HG03025 (cell line): ENCODE measurements around the gene NCK2.
A peak's percentile ranks its signal among the peaks of the same experiment; 100 is the strongest.

ENCODE experiments used
- ATAC-seq: cut with Tn5 transposase; IDR thresholded peaks from one replicate; pipeline ENCODE4 v1.9.1; 2021; ENCODE audit warnings: mild to moderate bottlenecking, moderate library complexity; ENCODE audit not compliant: unreplicated experiment, low FRiP score

NCK2 gene

DNA sequence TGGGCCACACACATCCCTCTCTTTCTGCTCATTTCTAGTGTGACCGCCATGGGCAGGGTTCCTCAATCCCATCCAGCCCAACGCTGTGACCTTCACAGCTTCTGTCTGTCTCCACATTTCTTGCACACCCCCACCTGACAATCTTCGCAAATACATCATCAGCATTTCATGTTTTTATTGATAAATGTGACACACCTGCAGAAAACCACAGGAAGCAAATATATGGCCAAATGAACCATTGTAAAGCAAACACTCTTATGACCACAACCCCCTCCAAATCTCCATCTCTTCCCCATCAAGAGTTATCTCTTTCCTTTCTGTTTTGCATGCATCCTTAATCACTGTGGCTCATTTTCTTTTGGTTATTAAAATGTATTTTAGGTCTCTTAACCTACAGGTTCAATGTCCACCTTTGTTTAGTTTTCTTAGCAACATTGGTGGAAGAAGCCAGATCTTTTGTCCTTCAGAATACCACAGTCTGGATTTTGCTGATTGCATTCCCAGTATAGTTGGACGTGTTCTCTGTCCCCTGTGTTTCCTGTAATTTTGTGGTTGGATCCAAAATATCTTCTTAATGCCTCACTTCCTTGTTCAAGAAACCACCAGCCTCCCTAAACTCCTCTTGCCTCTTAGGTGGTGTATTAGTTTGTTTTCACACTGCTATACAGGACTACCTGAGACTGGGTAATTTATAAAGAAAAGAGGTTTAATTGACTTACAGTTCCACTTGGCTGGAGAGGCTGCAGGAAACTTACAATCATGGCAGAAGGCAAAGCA, 9.8 kb upstream of the NCK2 start:
- no peak for ATAC-seq

DNA sequence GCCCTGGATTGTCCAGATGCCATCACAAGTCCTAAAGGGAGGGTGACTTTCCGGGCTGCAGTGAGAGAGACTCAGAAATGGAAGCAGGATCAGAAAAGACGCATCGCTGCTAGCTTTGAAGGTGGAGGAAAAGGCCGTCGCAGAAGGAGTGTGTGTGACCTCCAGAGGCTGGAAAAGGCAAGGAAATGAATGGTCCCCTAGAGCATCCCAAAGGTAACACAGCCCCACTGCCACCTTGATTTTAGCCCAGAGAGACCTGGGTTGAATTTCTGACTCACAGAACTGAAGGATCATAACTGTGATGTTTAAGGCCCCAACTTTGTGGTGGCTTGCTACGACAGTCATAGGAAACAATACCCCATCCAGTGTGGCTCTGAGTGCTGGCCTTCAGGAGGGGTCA, 8.6 kb upstream of the NCK2 start:
- ATAC-seq = no peak

DNA sequence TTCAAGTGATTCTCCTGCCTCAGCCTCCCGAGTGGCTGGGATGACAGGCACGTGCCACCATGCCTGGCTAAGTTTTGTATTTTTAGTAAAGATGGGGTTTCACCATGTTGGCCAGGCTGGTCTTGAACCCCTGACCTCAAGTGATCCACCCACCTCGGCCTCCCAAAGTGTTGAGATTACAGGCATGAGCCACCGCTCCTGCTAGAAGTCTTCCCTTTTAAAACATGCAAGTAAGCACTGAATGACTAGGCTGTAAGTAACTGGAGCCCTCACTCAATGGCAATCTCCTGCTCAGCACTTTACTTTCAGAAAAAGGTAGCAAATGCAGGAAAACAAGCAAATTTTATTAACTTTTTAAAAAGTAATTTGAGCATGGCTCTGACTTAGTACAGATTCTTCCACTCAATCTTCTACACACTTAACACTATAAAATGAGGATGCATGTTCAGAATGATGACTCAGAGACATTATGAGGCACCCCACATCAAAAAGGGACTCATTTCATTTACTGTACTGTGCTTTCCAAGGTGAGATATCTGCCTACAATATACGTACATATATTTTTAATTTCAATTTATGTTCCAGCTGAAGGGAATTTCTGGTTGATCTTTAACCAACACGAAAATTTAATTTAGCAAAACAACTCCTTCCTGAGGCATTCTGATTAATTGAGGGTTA, 6.6 kb upstream of the NCK2 start:
- ATAC-seq = no peak

DNA sequence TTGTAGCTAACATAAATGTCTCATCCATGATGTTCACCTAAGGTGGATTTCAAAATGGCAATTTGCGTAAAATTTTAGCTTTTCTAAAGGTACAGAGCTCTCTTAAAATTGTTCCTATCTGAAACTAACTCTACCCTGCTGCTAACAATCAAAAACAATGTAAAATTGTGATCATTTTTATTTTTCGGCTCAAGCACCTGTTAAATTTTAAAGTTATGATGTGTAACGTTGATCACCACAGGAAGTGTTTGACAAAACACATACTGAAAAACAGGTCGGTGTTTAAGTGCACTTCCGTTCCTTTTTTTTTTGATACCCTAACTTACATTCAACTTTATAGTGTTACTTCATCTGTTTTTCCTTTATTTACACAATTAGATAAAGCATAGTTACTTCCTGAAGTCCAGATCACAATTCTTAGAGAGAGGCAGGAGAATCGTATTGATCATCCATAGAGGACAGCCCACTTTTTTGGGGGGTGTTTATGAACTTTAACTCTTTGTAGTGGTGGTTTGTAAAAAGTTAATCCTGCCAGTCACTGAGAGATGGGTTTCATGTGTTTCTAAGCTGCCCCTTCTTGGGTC, 6.0 kb upstream of the NCK2 start:
- no peak for ATAC-seq

DNA sequence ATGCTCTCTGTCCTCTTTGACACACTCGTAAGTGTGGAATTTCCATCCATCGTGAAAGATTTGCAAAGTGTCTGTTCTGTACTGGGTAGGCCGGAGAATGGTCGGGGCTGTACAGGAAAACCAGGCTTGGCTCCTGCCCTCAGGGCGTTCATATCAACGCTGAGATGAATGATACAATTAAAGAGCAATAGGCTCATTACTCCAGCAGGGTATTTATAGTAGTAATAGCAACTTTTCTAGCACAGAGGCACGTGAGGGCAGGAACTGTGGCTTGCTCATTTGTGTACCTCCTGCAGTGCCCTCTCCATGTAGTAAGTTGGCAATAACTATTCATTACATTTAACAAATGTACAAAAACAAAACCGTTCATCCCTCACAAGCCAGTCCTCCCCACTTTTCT, 5.3 kb upstream of the NCK2 start:
- ATAC-seq = no peak

DNA sequence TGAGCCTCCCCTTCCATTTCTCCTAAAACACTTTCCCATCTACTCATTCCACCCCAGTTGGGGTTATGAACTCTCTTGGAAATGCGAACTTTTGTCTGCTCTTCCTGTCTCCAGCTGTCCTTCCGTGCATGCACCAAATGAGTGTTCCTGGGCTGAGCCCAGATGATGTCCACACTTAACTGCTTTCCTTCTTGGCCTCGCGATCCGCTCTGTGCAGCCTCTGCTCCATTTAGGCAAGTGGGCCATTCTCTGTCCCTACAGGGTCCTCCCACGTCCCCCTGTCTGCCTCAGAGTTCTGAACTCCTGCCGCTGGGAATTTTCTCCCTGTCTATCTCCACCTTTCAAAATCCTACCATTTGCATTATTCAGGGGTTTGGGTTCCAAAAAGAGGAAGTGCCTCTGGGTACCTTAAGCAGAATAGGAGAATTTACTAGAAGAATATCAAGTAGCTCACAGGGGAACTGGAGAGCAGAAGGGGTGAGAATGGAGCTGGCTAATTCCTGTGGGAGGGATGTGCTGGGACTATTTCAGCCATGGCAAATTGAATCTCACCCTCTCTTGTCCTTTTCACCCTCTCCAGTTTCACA, 4.7 kb upstream of the NCK2 start:
- ATAC-seq = no peak

DNA sequence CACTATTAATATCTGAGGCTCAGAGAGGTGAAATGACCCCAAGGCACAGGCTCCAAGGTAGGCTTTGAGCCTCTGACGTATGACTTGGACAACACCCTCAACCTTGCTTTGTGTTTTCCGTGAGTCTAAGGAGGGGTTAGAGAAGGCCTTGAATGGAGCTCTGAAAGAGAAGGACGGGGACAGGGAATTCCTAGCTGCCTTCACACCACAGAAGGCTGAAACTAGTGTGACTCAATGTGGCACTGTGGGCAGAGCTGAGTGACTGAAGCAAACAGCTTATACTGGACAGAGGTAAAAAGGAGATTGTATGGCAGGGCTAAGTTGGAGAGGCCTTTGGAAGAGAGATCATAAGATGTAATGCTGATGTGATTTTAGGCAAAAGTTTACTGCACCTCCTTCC, 3.5 kb upstream of the NCK2 start:
- no peak for ATAC-seq

DNA sequence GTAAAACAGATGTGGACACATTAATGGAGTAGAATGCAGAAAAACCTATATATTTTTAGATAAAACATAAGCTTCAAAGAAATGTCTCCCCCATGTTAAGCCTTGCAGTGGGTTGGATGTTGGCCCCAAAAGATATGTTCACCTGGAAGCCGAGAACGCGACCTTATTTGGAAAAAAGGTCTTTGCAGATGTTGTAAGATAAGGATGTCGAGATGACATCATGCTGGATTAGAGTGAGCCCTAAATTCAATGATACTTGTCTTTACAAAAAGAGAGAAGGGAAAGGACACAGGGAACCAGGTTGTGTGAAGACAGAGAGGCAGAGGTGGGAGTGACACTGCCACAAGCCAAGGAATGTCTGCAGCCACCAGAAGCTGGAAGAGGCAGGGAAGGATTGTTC, 3.1 kb upstream of the NCK2 start:
- no peak for ATAC-seq

DNA sequence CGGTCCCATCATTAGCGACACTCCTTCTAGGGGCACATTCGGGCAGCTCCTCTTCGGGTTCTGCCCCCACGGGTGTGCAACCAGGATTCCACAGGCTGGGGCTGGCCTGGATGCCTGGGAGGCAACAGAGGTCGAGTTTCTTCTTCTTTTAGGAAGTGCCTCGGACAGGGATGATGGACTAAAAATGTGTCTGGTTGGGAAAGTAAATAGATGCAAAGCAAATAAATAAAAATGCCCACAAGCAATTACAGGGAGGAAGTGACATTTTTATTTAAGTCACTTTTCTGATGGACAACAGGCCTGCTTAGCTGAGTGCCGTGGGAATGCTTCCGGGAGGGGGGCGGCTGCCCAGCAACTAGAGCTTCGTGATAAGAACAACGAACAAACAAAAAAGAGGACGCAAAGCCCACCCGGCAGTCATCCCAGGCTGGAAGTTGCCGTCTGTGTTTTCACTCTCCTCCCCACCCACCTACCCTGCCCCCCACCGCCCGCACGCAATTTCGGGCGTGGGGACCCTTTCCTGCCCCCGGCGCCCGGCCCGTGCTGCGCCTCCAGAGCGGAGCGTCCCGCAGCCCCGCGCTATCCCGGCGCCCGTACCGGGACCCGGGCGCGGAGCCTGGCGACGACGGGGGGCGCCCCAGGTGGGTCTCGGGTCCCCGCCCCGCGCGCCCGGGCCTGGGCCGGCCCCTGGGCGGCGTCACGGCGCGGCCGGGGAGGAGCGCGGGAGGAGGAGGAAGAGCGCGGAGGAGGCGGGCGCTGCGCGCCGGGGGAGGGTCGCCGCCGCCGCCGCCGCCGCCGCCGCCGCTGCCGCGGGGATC, 412 bp upstream of the NCK2 start:
- peak; percentile 70 for ATAC-seq

DNA sequence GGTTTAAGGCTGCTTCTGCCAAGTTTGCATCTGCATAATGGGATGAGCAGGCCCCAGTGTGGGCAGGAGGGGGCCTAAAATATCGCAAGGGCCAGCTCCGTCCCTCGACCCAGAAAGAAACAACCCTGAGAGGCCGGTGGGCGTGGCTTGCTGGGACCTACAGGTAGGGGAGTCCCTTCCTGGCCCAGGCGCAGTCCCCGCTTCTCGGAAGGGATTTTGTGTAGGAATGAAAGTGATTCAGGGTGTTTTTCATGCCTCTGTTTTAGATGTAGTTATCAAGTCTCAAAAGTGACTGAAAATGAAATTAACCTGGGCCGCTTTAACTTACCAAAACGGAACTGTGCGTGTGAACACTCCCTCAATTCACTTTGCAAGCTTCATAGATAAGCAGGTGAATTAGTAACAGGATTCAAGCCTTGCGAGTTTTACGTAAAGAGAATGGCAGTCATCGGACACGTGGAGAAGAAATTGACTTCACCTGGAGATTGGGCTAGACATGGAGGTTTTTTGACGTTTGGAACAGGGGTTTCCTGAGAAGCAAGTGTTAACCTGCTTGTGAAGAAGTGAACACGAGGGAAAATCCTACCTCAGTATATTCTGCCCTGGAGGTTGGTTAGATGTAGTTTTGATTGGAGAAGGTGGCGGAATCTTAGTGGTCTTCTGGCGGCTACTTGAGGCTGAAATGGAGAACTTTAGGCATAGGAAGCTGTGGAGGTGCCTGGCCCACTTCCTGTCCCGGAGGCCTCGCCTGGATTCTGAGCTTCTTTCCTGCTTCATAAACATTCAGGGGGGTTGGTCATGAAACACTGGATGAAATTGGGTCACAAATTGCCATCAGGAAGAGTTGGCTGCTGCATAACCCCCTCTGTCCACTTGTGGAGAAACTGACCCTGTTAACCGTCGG, 1.7 kb downstream of the NCK2 start:
- peak; percentile 36 for ATAC-seq

DNA sequence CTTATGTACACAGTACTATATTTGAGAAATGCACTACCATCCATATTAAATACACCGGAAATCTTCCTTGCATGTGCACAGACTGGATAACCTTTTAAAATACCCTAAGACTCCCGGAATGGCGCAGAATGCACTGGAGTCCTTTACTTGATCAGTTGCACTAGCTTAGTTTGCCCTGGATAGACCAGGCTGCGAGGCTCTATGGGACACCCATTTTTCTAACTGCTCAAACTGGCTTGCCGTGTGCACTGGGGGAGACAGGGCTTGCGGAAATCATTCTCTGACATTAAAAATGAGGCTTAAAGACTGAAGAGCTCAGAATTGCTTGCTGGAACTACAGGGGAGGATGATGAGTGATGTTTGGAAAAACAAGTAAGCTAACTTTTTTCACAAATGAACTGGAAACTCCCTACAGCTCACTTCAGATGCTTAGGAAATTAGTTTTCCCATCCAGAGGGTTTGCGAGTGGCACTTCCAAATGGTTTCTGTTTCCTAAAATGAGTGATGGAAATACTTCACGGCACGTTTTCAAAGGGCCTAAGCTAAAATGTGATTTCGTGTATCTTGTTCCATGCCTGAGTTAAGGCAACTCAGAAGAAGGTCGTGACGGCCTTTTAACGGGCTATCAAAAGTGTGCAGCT, 2.7 kb downstream of the NCK2 start:
- no peak for ATAC-seq

DNA sequence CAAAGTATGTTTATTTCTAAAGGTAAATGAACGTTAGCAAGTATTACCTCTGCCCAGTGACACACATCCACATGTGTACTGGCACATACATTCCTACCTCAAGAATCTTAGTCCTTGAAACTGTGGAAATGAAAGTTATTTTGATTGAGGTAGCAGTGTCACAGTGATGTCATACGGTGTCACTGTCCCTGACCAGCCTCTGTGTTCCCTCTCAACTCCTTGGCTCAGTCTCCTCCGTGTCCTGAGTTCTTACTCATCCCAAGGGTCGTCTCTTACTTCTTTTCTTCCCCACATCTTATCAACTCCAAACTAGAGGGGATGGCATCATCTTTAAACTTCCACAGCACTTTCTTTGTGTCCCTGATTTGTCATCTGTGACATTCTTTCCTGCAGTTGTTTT, 3.3 kb downstream of the NCK2 start:
- no peak for ATAC-seq

DNA sequence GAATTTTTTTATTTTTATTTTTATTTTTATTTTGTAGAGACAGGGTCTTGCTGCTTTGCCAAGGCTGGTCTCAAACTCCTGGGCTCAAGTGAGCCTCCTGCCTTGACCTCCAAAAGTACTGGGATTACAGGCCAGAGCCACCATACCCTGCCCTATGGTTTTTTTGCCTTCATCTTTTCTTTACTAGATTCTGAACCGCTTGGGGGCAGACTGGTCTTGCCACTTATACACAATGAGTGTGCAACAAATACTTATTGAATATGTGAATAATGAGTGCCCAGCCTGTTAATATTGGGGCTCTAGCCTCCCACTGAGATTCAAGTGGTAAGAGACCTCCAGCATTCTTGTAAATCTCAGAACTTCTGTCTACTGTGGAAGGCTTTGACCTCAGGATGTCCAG, 3.9 kb downstream of the NCK2 start:
- no peak for ATAC-seq

DNA sequence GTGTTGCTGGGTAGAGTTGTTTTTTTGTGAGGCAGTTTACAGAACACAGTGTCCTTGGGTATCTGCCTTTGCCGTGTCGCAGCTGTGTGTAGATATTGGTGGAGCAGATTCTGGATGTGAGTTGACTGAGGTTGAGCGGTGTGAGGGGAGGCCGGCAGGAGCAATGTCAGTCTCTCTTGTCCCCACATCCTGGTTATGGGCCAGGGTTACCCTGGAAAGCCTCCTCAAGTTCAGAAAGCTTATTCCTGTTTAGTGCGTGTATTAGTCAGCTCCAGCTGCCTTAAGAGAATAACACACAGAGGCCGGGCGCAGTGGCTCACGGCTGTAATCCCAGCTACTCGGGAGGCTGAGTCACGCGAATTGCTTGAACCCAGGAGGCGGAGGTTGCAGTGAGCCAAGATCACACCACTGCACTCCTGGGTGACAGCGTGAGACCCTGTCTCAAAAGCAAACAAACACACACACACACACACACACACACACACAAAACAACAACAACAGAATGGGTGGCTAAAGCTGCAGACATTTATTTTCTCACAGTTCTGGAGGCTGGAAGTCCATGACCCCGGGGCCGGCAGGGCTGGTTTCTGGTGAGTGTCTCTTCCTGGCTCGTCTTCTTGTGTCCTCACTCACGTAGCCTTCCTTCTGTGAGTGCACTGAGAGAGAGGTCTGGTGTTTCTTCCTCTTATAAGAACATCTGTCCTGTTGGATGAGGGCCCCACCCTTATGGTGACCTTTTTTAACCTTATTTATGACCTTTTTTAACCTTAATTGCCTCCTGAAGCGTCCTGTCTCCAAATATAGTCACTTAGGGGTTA, 5.1 kb downstream of the NCK2 start:
- ATAC-seq = no peak

DNA sequence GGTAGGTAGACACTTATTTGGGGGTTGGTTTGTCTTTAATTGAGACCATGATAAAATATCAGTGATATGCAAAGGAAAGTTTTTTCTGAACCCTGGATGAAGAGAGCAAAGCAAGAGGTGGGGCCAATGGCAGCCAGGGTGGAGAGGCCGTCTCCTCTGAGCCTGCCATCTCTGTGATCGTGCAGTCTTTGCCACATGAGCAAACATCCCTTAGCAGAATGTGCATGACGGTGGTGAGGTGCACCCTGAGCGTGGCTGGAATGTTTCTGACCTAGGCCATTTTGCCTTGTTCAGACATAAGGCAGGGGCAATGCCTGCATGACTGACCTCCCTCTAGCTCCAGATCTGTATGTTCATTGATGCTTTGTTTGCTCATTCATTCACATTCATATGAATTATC, 6.0 kb downstream of the NCK2 start:
- ATAC-seq = no peak

DNA sequence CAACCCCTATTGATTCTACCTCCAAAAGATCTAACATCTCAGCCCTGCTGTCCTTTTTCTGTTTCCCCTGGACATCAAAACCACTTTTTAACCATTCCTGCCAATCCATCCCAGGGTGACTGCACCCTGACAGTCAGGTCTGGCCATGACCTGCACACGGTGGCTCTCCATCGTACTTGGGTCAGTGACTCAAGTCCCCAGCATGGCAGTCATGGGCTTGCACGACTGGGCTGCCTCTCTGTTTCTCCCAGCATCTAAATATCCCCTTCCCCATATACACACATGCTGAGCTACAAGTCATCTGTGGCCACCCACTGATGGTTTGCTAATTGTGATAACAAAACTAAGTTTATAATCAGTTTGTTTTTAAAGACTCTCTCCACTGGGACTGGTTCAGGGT, 6.6 kb downstream of the NCK2 start:
- no peak for ATAC-seq

DNA sequence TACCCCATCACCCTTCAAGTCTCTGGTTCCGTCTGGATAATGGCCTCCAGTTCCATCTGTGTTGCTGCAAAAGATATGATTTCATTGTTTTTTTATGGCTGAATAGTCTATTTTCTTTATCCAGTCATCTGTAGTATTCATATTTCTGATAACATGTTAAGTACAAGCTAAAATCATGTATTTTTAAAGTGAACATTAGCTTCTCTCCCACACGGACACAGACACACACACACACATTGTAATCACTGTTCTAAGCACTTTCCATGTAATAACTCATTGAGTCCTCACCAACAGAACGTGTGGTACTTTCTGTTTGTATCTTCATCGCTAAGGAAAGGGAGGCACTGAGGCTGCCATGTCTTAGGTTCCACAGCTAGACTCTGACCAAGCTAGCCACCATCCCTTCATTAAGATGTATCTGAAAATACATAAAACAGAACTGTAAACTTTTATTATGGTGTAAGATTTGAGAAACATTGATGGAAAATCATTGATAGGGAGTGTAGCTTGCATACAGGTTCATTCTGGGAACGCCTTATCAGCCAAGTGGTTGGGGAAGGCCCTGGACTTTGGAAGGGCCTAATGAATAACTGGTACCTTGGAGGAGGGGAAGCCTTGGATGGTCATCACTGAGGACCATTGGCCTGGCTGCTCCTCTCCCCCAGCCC, 8.1 kb downstream of the NCK2 start:
- no peak for ATAC-seq

DNA sequence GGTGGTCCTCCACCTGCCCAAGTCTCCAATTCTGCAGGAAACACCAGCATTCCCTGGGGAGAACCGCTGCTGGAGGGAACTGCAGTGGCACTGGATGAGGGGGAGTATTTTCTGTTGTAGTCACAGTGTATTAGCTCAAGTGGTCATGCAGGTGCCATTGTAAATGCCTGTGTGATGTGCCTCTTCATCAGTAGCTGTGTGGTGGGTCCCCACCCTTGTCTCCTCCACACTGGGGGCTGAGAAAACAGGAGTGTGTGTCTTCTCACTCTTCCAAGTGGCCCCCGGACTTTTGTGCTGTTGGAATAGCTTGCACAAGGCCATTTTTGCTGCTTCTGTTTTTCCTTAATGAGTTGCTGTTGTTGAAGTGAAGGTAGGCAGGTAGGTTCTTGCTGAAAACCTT, 8.7 kb downstream of the NCK2 start:
- no peak for ATAC-seq
